ENCODE measurements around the gene ANKDD1A.

Gene ANKDD1A

GRCh38 chr15:64904189-64904588 is 7.5 kb upstream of the ANKDD1A start:
- TF ChIP-seq CTCF (IDR thresholded peaks at IDR 0.05) (no peak), ZFX (IDR thresholded peaks at IDR 0.05; ENCODE audit: borderline replicate concordance) (no peak)
- no peak overlapping the region for H3K27ac ChIP-seq

GRCh38 chr15:64905119-64905831 is 6.4 kb upstream of the ANKDD1A start:
- no peak overlapping the region for H3K27ac ChIP-seq
- TF ChIP-seq CTCF (IDR thresholded peaks at IDR 0.05): no peak
- no peak for TF ChIP-seq ZFX (IDR thresholded peaks at IDR 0.05; ENCODE audit: borderline replicate concordance)

GRCh38 chr15:64905941-64906340 is 5.8 kb upstream of the ANKDD1A start:
- no peak for TF ChIP-seq CTCF (IDR thresholded peaks at IDR 0.05)
- TF ChIP-seq ZFX (IDR thresholded peaks at IDR 0.05; ENCODE audit: borderline replicate concordance): no peak
- H3K27ac ChIP-seq: no peak overlapping the region

- no peak overlapping the region for H3K27ac ChIP-seq
- TF ChIP-seq ZFX (IDR thresholded peaks at IDR 0.05; ENCODE audit: borderline replicate concordance): no peak
- TF ChIP-seq CTCF (IDR thresholded peaks at IDR 0.05): no peak
Observed at GRCh38 chr15:64906402-64906801, 5.3 kb upstream of the ANKDD1A start.

GRCh38 chr15:64907991-64908390 is 3.7 kb upstream of the ANKDD1A start:
- no peak overlapping the region for H3K27ac ChIP-seq
- TF ChIP-seq CTCF (IDR thresholded peaks at IDR 0.05): no peak
- TF ChIP-seq ZFX (IDR thresholded peaks at IDR 0.05; ENCODE audit: borderline replicate concordance): no peak

GRCh38 chr15:64909546-64909945 is 2.2 kb upstream of the ANKDD1A start:
- no peak overlapping the region for H3K27ac ChIP-seq
- TF ChIP-seq CTCF (IDR thresholded peaks at IDR 0.05) (no peak), ZFX (IDR thresholded peaks at IDR 0.05; ENCODE audit: borderline replicate concordance) (no peak)

- no peak overlapping the region for H3K27ac ChIP-seq
Observed at GRCh38 chr15:64912379-64913325, 950 bp downstream of the ANKDD1A start.

More at GRCh38 chr15:64912379-64913325, 950 bp downstream of the ANKDD1A start:
- TF ChIP-seq CTCF (IDR thresholded peaks at IDR 0.05): no peak
- no peak for TF ChIP-seq ZFX (IDR thresholded peaks at IDR 0.05; ENCODE audit: borderline replicate concordance)
